ENCODE data around the gene TMEM150B. TPM values are rescaled to one million over a fixed set of nuclear protein-coding genes. Genes with fewer than 3 reads are reported as not detected.

Gene TMEM150B
- total RNA-seq, 1 donor from 2014 or later: not detected

GRCh38 chr19:55368701-55369563, 43.8 kb upstream of the TMEM150B start:
- no peaks in the 10 kb centered on the region for H3K27me3 ChIP-seq (ENCODE audit: insufficient read depth, low read length)
- H3K36me3 Mint-ChIP-seq (ENCODE audit: low read depth, unreplicated experiment): peaks cover 12% of the 10 kb centered on the region
- H3K27ac Mint-ChIP-seq (ENCODE audit: unreplicated experiment): peak overlapping the region; percentile 47
- peaks cover 38% of the 10 kb centered on the region for H3K4me1 ChIP-seq (ENCODE audit: insufficient read depth, low read length)
- FAIRE-seq (no peak), DNase-seq (ENCODE audit: low read depth) (peak; percentile 34)
- H3K36me3 ChIP-seq (ENCODE audit: insufficient read depth, low read length): peaks cover 14% of the 10 kb centered on the region
- TF ChIP-seq EZH2 (IDR thresholded peaks at IDR 0.05; ENCODE audit: insufficient read depth, low read length) (no peak), CTCF (IDR thresholded peaks at IDR 0.05; ENCODE audit: insufficient read depth, low read depth, low read length) (no peak)
- H3K9ac ChIP-seq (ENCODE audit: low read length): peak overlapping the region; percentile 88
- H2AFZ ChIP-seq (ENCODE audit: low read depth, low read length): peak overlapping the region; percentile 50
- H3K4me3 Mint-ChIP-seq (ENCODE audit: unreplicated experiment): peak overlapping the region; percentile 83
- peaks cover 31% of the 10 kb centered on the region for H3K79me2 ChIP-seq (ENCODE audit: insufficient read depth, low read length)
- H3K9me3 ChIP-seq (ENCODE audit: insufficient read depth, low read depth, low read length): no peaks in the 10 kb centered on the region
- H3K4me3 ChIP-seq (ENCODE audit: insufficient read depth, low read depth, low read length): peak overlapping the region; percentile 72
- peak overlapping the region; percentile 97 for H3K4me2 ChIP-seq (ENCODE audit: low read length)
- peak overlapping the region; percentile 70 for H3K27ac ChIP-seq (ENCODE audit: low read depth, low read length)
- H3K4me1 Mint-ChIP-seq (ENCODE audit: low read depth, unreplicated experiment): peaks cover 27% of the 10 kb centered on the region
- no peaks in the 10 kb centered on the region for H3K9me3 Mint-ChIP-seq (ENCODE audit: unreplicated experiment)
- peaks cover 34% of the 10 kb centered on the region for H4K20me1 ChIP-seq (ENCODE audit: insufficient read depth, low read length)
- no peaks in the 10 kb centered on the region for H3K27me3 Mint-ChIP-seq (ENCODE audit: low read depth, unreplicated experiment)

GRCh38 chr19:55368106-55368505, 43.0 kb upstream of the TMEM150B start:
- no peak overlapping the region for H3K27ac Mint-ChIP-seq (ENCODE audit: unreplicated experiment)
- DNase-seq (ENCODE audit: low read depth) (no peak), FAIRE-seq (no peak)
- no peaks in the 10 kb centered on the region for H3K9me3 Mint-ChIP-seq (ENCODE audit: unreplicated experiment)
- peak overlapping the region; percentile 83 for H3K4me3 Mint-ChIP-seq (ENCODE audit: unreplicated experiment)
- Histone ChIP-seq H3K27me3 (ENCODE audit: insufficient read depth, low read length) (no peaks in the 10 kb centered on the region), H3K79me2 (ENCODE audit: insufficient read depth, low read length) (peaks cover 31% of the 10 kb centered on the region), H3K36me3 (ENCODE audit: insufficient read depth, low read length) (peaks cover 14% of the 10 kb centered on the region), H3K9me3 (ENCODE audit: insufficient read depth, low read depth, low read length) (no peaks in the 10 kb centered on the region), H3K4me3 (ENCODE audit: insufficient read depth, low read depth, low read length) (peak overlapping the region; percentile 72), H3K9ac (ENCODE audit: low read length) (peak overlapping the region; percentile 88), H2AFZ (ENCODE audit: low read depth, low read length) (no peak overlapping the region), H3K4me1 (ENCODE audit: insufficient read depth, low read length) (peaks cover 29% of the 10 kb centered on the region), H4K20me1 (ENCODE audit: insufficient read depth, low read length) (peaks cover 36% of the 10 kb centered on the region), H3K27ac (ENCODE audit: low read depth, low read length) (no peak overlapping the region), H3K4me2 (ENCODE audit: low read length) (peak overlapping the region; percentile 97)
- TF ChIP-seq CTCF (IDR thresholded peaks at IDR 0.05; ENCODE audit: insufficient read depth, low read depth, low read length) (no peak), EZH2 (IDR thresholded peaks at IDR 0.05; ENCODE audit: insufficient read depth, low read length) (no peak)
- H3K27me3 Mint-ChIP-seq (ENCODE audit: low read depth, unreplicated experiment): no peaks in the 10 kb centered on the region
- peaks cover 25% of the 10 kb centered on the region for H3K4me1 Mint-ChIP-seq (ENCODE audit: low read depth, unreplicated experiment)
- H3K36me3 Mint-ChIP-seq (ENCODE audit: low read depth, unreplicated experiment): peaks cover 12% of the 10 kb centered on the region

GRCh38 chr19:55366790-55367189, 41.6 kb upstream of the TMEM150B start:
- FAIRE-seq: no peak
- Histone ChIP-seq H3K4me3 (ENCODE audit: insufficient read depth, low read depth, low read length) (no peak overlapping the region), H4K20me1 (ENCODE audit: insufficient read depth, low read length) (peaks cover 36% of the 10 kb centered on the region), H3K27me3 (ENCODE audit: insufficient read depth, low read length) (no peaks in the 10 kb centered on the region), H3K79me2 (ENCODE audit: insufficient read depth, low read length) (peaks cover 31% of the 10 kb centered on the region), H3K27ac (ENCODE audit: low read depth, low read length) (no peak overlapping the region), H3K9me3 (ENCODE audit: insufficient read depth, low read depth, low read length) (no peaks in the 10 kb centered on the region), H3K4me1 (ENCODE audit: insufficient read depth, low read length) (peaks cover 16% of the 10 kb centered on the region), H3K9ac (ENCODE audit: low read length) (no peak overlapping the region), H3K36me3 (ENCODE audit: insufficient read depth, low read length) (peaks cover 14% of the 10 kb centered on the region), H3K4me2 (ENCODE audit: low read length) (no peak overlapping the region), H2AFZ (ENCODE audit: low read depth, low read length) (no peak overlapping the region)
- peak overlapping the region; percentile 74 for H3K27ac Mint-ChIP-seq (ENCODE audit: unreplicated experiment)
- TF ChIP-seq EZH2 (IDR thresholded peaks at IDR 0.05; ENCODE audit: insufficient read depth, low read length): no peak
- no peak for DNase-seq (ENCODE audit: low read depth)
- H3K27me3 Mint-ChIP-seq (ENCODE audit: low read depth, unreplicated experiment): no peaks in the 10 kb centered on the region
- no peaks in the 10 kb centered on the region for H3K9me3 Mint-ChIP-seq (ENCODE audit: unreplicated experiment)
- peaks cover 21% of the 10 kb centered on the region for H3K4me1 Mint-ChIP-seq (ENCODE audit: low read depth, unreplicated experiment)
- peaks cover 12% of the 10 kb centered on the region for H3K36me3 Mint-ChIP-seq (ENCODE audit: low read depth, unreplicated experiment)
- peak overlapping the region; percentile 58 for H3K4me3 Mint-ChIP-seq (ENCODE audit: unreplicated experiment)

Data from astrocyte (in vitro differentiated cells and primary cell).